Panc1 (cell line): ENCODE measurements around the gene CA5A.
"Not testable (repeated sequence)": the region's sequence is repeated elsewhere in the genome, so short reads cannot be mapped to it uniquely, and the experiment has no call there.

Experiments
- POLR2AphosphoS5 ChIP-seq: IDR thresholded peaks from 2 replicates; pipeline ENCODE4 v1.6.1; 2012; ENCODE audit warnings: mild to moderate bottlenecking, low read depth, low read length, moderate library complexity
- SIN3A ChIP-seq: IDR thresholded peaks from 2 replicates; pipeline ENCODE4 v1.6.1; 2012; ENCODE audit warnings: low read depth, mild to moderate bottlenecking, low read length, moderate library complexity, borderline replicate concordance; ENCODE audit not compliant: insufficient read depth
- TF ChIP-seq, protein P1 (sequence below): fragments of 450-650 bp; IDR thresholded peaks from 2 replicates; pipeline ENCODE4 v1.5.1; 2017; ENCODE audit warnings: mild to moderate bottlenecking

DNA sequence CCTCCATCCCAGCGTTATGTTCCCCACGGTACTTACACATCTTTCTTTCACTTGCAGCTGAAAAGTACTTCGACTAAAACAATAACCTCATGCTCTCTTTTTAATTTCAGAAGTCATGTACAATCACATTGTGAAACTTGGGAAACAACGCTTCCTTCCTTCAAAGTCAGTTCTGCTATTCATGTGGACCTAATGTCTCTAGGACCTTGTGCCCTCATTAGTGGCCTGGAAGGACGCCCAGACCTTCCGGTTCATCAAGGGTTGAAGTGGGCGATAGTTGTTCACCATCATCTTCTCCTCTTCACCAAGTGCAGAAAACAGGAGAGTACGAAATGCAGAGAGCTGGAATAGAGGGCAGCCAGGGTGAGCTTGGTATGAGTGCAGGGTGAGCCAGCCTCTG lies 48.4 kb downstream of the CA5A start:
- not testable (repeated sequence) for TF ChIP-seq SIN3A, POLR2AphosphoS5
- TF ChIP-seq, protein P1, sequence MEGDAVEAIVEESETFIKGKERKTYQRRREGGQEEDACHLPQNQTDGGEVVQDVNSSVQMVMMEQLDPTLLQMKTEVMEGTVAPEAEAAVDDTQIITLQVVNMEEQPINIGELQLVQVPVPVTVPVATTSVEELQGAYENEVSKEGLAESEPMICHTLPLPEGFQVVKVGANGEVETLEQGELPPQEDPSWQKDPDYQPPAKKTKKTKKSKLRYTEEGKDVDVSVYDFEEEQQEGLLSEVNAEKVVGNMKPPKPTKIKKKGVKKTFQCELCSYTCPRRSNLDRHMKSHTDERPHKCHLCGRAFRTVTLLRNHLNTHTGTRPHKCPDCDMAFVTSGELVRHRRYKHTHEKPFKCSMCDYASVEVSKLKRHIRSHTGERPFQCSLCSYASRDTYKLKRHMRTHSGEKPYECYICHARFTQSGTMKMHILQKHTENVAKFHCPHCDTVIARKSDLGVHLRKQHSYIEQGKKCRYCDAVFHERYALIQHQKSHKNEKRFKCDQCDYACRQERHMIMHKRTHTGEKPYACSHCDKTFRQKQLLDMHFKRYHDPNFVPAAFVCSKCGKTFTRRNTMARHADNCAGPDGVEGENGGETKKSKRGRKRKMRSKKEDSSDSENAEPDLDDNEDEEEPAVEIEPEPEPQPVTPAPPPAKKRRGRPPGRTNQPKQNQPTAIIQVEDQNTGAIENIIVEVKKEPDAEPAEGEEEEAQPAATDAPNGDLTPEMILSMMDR: not testable (repeated sequence)
